DMS153 treated with DMSO at 0.1 percent for 48 hours (cell line): ENCODE measurements around the gene KRTAP5-8.
"Not testable (repeated sequence)": the region's sequence is repeated elsewhere in the genome, so short reads cannot be mapped to it uniquely, and the experiment has no call there.

Experiments used
- DNase-seq: peaks from one replicate; lab custom pipeline; 2025; ENCODE audit not compliant: unreplicated experiment; lab: John Stamatoyannopoulos, UW

KRTAP5-8 gene, protein sequence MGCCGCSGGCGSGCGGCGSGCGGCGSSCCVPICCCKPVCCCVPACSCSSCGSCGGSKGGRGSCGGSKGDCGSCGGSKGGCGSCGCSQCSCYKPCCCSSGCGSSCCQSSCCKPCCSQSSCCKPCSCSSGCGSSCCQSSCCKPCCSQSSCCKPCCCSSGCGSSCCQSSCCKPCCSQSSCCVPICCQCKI

DNA sequence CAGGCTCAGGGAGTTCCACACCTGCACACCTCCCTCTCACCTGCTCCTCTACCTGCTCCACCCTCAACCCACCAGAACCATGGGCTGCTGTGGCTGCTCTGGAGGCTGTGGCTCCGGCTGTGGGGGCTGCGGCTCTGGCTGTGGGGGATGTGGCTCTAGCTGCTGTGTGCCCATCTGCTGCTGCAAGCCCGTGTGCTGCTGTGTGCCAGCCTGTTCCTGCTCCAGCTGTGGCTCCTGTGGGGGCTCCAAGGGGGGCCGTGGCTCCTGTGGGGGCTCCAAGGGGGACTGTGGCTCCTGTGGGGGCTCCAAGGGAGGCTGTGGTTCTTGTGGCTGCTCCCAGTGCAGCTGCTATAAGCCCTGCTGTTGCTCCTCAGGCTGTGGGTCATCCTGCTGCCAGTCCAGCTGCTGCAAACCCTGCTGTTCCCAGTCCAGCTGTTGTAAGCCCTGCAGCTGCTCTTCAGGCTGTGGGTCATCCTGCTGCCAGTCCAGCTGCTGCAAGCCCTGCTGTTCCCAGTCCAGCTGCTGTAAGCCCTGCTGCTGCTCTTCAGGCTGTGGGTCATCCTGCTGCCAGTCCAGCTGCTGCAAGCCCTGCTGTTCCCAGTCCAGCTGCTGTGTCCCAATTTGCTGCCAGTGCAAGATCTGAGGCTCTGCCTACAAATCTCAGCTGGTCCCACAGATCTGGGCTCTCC, at the start of gene KRTAP5-8:
TSS of gene KRTAP5-8 (plus strand) at position 49 of the 689 bp plus-strand sequence. CDS start at position 80, 31 bp downstream.
- DNase-seq = not testable (repeated sequence)

- no peak for DNase-seq
These were observed 49.0 kb upstream of the KRTAP5-8 start for GRCh38 chr11:71488681-71489270.

GRCh38 chr11:71489311-71490043, 48.3 kb upstream of the KRTAP5-8 start:
- no peak for DNase-seq

DNA sequence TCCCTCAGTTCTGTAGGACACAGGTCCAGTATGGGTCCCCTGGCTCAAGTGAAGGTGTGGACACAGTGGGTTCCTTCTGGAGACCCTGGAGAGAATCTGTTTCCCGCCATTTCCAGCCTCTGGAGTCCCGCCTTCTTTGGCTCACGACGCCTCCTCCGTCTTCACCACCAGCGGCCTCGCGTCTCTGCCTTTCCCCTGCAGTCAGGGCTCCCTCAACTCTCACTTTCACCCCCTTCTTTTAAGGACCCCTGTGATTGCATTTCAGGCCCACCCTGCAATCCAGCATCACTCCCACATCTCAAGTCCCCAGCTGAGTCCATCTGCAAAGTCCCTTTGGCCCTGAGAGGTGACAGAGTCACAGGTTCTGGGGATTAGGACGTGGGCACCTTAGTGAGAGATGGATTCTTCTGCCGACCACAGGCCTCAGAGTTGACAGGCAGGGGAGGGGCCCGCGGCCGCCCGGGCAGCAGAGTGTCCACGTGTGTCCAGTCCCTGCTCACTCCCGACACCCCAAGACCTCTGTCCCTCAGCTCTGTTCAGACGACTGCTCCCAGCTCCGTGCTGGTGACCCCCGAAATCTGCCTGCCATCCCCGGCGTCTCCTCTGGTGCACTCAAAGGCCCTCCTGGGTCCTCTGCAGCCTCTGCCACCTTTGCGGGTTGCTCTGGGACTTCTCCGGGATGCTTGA, 47.6 kb upstream of the KRTAP5-8 start:
- no peak for DNase-seq

- no peak for DNase-seq
These were observed 47.0 kb upstream of the KRTAP5-8 start for GRCh38 chr11:71490731-71491390.

- no peak for DNase-seq
These were observed 46.3 kb upstream of the KRTAP5-8 start for GRCh38 chr11:71491531-71491930.

DNA sequence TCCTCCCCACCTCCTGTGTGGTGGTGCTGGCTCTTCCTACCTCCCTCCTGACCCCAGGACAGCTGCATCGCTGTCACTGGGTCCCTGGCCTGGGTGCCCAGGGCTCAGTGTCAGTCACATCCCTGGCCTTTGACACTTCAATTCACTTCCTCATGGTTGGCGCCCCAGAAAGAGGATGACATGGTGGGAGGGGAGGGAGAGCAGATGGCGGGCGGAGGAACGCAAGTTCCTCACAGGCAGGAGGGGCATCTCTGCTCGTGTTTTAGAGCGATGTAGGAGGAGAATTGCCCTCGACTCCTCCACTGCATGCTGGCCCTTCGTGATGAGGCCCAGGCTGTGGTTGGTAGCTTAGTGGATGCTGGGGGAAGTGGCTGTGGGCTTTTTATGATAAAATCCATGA, 45.9 kb upstream of the KRTAP5-8 start:
- DNase-seq = no peak

- no peak for DNase-seq
These were observed 42.3 kb upstream of the KRTAP5-8 start for GRCh38 chr11:71495286-71496230.

DNA sequence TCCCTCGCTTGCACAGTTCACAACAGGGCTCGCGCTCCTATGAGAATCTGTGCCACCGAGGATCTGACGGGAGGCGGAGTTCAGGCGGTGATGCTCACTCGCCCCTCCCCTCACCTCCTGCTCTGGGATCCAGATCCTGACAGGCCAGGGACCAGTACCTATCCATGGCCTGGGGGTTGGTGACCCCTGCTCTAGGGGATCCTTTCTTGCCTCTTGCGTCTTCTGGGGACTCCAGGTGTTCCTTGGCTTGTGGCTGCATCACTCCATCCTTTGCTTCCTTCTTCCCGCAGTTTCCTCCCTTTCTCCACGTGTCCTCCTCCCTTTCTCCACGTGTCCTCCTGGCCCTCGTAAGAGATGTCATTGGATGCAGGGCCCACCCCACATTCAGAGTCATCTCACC, 41.4 kb upstream of the KRTAP5-8 start:
- no peak for DNase-seq

GRCh38 chr11:71498091-71498490, 39.7 kb upstream of the KRTAP5-8 start:
- DNase-seq = no peak

DNA sequence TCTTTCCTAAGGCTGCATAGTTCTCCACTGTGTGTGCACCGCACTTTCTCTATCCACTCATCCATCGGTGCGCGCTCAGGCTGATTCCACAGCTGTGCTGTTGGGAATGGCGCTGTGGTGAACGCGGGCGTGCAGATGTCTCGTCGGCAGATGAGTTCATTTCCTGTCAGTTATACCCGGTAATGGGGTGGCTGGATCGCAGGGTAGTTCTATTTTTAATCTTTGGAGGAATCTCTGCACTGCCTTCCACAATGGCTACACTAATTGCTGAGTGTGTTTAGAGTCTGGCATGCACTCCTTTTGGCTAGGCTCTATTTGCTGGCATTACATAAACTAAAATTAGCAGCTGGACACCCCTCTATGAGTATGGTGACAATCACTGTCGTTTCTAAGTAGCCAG, 38.7 kb upstream of the KRTAP5-8 start:
- no peak for DNase-seq

DNA sequence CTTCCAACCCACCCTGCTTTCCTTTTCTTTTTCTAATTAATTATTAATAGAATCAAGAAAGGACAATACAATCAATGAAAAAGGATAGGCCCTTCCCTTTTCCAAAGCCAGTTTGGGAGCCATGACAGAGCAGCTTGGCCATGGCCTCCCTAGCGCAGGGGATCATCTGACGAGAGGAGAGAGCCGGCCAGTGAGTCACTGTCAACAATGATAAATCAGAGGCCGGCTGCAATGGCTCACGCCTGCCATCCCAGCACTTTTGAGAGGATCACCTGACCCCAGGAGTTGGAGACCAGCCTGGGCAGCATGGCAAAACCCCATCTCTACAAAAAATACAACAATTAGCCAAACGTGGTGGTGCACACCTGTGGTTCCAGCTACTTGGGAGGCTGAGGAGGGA, 38.3 kb upstream of the KRTAP5-8 start:
- no peak for DNase-seq

- no peak for DNase-seq
These were observed 37.2 kb upstream of the KRTAP5-8 start for GRCh38 chr11:71500601-71501021.

DNA sequence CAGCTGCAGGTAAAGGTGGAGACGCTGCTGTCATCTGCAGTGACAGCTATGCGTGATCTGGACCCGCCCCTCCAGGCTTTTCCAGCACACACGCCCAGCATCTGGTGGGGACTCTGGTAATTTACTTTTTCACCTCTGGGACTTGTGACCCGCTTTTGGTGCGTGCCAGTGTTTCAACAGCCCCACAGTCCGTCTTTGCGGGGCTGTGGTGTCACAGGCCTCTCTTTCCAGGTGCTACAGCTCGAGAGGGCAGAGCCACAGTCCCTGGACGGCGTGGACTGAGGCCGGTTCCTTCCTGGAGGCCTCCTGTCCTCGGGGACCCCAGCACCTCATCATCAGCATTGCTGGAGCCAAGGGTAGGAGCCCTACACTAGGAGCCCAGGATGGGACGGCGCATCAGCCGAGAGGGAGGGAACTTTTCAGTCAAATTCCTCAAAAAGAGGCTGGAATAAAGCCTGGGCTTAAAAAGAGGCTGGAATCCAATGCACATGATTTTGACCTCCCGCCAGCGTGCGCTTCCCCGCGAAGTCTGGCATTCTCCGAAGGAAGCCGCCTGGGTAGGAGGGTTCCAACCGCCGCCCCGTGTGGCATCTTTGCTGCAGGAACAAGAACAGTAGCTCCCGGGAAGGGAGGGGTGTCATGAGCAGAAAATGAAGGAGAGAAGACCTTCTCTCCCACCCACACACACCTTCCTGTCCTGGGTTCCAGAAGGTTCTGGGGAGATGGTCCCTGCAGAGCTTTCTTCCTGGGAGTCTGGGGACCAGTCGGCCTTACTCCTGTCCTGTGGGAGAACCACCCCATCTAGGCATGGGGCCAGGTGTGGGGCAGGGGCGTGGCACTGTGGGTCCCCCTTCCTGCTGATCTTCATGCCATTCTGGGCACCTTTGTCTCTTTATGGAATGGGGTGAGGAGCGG, 36.5 kb upstream of the KRTAP5-8 start:
- no peak for DNase-seq

DNA sequence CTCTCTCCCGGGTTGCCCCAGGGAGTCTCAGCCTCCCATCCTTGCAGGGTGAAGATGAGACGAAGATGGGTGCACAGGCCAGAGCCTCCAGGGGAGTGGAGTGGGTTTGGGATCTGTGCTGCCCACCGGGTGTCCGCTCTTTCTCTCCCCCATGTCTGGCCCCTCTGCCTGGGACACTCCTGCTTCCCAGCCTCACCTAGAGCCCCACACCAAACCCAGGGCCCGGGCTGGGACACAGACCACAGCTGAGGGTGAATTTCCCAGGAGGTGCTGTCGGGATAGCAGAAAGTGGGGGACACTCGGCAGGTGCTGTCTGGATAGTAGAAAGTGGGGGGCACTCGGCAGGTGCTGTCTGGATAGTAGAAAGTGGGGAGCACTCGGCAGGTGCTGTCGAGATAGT, 35.8 kb upstream of the KRTAP5-8 start:
- no peak for DNase-seq

- DNase-seq = no peak
These were observed 34.9 kb upstream of the KRTAP5-8 start for GRCh38 chr11:71502871-71503435.

DNA sequence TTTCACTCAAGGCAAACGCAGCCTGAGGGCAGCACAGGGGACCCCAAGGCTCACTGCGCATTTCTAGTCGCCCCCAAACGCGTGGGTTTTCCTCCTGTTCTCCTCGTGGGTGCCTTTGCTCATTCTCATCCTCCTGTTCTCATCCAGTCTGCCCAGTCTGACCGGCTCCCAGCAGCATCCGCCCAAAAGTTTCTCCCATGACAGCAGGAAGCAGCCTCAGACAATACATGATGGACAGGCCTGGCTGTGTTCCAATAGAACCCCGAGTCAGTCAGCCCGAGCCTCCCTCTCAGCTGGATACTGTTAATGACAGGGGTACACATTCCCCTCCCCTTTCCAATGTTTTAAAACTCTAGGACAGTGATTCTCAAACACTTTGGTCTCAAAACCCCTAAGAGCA, 33.3 kb upstream of the KRTAP5-8 start:
- peak; percentile 23 for DNase-seq

- peak; percentile 2 for DNase-seq
These were observed 32.8 kb upstream of the KRTAP5-8 start for GRCh38 chr11:71505001-71505400.
